Measurements from ENCODE around the gene TMSB15B.

DNA sequence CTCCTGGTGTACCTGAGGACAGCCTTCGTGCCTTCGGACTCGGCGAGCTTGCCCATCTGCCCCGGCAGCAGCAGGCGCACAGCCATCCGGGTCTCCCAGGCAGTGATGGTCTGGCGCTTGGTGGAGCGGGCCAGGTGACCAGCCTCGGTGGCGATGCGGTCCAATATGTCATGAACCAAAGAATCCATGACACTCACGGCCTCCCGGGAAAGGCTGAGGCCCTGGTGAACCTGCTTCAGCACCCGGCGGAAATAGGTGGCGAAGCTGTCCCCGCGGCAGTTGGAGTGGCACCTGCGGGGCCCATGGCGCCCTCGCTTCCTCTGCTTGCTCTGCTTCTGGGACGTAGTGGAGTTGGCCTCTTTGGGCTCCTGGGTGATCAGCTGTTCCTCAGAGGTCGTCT is 50.7 kb downstream of the TMSB15B start:
- TF ChIP-seq, protein P1, sequence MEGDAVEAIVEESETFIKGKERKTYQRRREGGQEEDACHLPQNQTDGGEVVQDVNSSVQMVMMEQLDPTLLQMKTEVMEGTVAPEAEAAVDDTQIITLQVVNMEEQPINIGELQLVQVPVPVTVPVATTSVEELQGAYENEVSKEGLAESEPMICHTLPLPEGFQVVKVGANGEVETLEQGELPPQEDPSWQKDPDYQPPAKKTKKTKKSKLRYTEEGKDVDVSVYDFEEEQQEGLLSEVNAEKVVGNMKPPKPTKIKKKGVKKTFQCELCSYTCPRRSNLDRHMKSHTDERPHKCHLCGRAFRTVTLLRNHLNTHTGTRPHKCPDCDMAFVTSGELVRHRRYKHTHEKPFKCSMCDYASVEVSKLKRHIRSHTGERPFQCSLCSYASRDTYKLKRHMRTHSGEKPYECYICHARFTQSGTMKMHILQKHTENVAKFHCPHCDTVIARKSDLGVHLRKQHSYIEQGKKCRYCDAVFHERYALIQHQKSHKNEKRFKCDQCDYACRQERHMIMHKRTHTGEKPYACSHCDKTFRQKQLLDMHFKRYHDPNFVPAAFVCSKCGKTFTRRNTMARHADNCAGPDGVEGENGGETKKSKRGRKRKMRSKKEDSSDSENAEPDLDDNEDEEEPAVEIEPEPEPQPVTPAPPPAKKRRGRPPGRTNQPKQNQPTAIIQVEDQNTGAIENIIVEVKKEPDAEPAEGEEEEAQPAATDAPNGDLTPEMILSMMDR (IDR thresholded peaks at IDR 0.05; ENCODE audit: low read depth, low read length): no peak
- TF ChIP-seq POLR2A (IDR thresholded peaks at IDR 0.05; ENCODE audit: extremely low read depth, insufficient read length): no peak

Data from NB4 (cell line).